ENCODE results near the gene SPNS2. TPM values are rescaled to one million over a fixed set of nuclear protein-coding genes. Genes with fewer than 3 reads are reported as not detected.
"Not testable (repeated sequence)": the region's sequence is repeated elsewhere in the genome, so short reads cannot be mapped to it uniquely, and the experiment has no call there.

SPNS2 gene
- total RNA-seq, 1 donor: under 0.01 TPM

DNA sequence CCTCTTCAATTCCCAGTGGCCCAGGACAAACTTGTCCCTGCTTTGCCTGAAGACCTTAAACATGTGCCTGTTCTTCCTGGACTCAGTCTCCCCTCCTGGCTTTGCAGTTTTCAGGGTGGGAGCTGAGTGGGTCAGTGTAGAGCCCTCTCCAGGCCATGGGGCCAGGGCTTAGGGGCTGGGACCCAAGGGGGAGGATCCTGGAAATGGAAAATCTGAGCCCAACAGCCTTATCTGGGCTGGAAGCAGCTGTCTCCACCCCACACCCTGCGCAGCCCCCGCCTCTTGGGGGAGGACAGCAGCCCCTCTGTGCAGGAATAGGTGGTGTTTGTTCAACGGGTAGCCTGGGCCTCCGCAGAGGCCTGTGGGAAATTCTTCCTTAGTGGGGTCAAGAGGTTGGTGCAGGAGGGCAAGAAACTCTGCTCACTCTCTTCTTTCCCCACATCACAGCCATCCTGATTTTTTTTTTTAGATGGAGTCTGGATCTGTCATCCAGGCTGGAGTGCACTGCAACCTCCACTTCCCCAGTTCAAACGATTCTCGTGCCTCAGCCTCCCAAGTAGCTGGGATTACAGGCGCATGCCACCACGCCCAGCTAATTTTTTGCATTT is 78.8 kb downstream of the SPNS2 start:
- Histone ChIP-seq H3K27ac (ENCODE audit: low read depth, low read length) (no peak overlapping the region), H2AFZ (ENCODE audit: low read length) (no peak overlapping the region), H3K27me3 (ENCODE audit: insufficient read depth, low read length) (peaks cover 6% of the 10 kb centered on the region), H3K9me3 (ENCODE audit: low read depth, low read length) (no peaks in the 10 kb centered on the region), H3K36me3 (ENCODE audit: insufficient read depth, low read length) (no peaks in the 10 kb centered on the region), H3K4me1 (ENCODE audit: insufficient read depth, low read length) (no peaks in the 10 kb centered on the region), H3K4me3 (ENCODE audit: insufficient read depth, low read length) (no peak overlapping the region), H3K79me2 (ENCODE audit: insufficient read depth, low read length) (no peaks in the 10 kb centered on the region), H3K4me2 (ENCODE audit: insufficient read depth, low read length) (no peak overlapping the region), H4K20me1 (ENCODE audit: insufficient read depth, low read length) (no peaks in the 10 kb centered on the region)
- TF ChIP-seq, protein P1, sequence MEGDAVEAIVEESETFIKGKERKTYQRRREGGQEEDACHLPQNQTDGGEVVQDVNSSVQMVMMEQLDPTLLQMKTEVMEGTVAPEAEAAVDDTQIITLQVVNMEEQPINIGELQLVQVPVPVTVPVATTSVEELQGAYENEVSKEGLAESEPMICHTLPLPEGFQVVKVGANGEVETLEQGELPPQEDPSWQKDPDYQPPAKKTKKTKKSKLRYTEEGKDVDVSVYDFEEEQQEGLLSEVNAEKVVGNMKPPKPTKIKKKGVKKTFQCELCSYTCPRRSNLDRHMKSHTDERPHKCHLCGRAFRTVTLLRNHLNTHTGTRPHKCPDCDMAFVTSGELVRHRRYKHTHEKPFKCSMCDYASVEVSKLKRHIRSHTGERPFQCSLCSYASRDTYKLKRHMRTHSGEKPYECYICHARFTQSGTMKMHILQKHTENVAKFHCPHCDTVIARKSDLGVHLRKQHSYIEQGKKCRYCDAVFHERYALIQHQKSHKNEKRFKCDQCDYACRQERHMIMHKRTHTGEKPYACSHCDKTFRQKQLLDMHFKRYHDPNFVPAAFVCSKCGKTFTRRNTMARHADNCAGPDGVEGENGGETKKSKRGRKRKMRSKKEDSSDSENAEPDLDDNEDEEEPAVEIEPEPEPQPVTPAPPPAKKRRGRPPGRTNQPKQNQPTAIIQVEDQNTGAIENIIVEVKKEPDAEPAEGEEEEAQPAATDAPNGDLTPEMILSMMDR (IDR thresholded peaks at IDR 0.05; ENCODE audit: extremely low read depth, low read depth, low read length): no peak
- DNase-seq (ENCODE audit: insufficient read length, low spot score, missing footprints): no peak

DNA sequence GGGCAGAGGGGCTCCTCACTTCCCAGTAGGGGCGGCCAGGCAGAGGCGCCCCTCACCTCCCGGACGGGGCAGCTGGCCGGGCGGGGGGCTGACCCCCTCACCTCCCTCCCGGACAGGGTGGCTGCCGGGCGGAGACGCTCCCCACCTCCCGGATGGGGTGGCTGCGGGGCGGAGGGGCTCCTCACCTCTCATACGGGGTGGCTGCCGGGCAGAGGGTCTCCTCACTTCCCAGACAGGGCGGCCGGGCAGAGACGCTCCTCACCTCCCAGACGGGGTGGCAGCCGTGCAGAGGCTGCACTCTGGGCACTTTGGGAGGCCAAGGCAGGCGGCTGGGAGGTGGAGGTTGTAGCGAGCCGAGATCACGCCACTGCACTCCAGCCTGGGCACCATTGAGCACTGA is 79.7 kb downstream of the SPNS2 start:
- not testable (repeated sequence) for H3K79me2 ChIP-seq (ENCODE audit: insufficient read depth, low read length)
- peaks cover 15% of the 10 kb centered on the region for H3K27me3 ChIP-seq (ENCODE audit: insufficient read depth, low read length)

DNA sequence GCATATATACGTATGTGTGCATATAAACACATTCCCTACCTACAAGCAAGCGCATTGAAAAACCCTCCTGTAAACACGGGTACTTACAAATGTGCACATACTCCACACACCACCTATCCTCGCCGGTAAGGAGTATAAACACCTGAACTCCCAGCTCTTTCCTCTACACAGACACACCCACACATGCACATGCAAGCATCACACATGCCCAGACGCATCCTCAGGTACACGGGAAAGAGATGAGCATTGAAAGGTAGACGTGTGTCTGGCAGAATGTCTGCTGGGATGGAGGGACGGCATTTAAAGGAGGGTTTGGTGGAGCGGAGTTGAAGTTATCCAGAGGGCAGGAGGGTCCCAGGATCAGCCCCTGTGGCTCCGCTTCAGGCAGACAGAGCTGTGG is 81.0 kb downstream of the SPNS2 start:
- Histone ChIP-seq H3K36me3 (ENCODE audit: insufficient read depth, low read length) (no peaks in the 10 kb centered on the region), H3K4me2 (ENCODE audit: insufficient read depth, low read length) (no peak overlapping the region), H3K79me2 (ENCODE audit: insufficient read depth, low read length) (no peaks in the 10 kb centered on the region), H3K4me3 (ENCODE audit: insufficient read depth, low read length) (no peak overlapping the region), H3K4me1 (ENCODE audit: insufficient read depth, low read length) (no peaks in the 10 kb centered on the region), H3K9me3 (ENCODE audit: low read depth, low read length) (no peaks in the 10 kb centered on the region), H4K20me1 (ENCODE audit: insufficient read depth, low read length) (no peaks in the 10 kb centered on the region), H3K27me3 (ENCODE audit: insufficient read depth, low read length) (peaks cover 24% of the 10 kb centered on the region), H3K27ac (ENCODE audit: low read depth, low read length) (no peak overlapping the region), H2AFZ (ENCODE audit: low read length) (no peak overlapping the region)
- DNase-seq (ENCODE audit: insufficient read length, low spot score, missing footprints): no peak
- TF ChIP-seq, protein P1 (IDR thresholded peaks at IDR 0.05; ENCODE audit: extremely low read depth, low read depth, low read length): no peak

More for the DNA sequence above, 79.7 kb downstream of the SPNS2 start:
- not testable (repeated sequence) for H3K27ac ChIP-seq (ENCODE audit: low read depth, low read length); H3K4me2 ChIP-seq (ENCODE audit: insufficient read depth, low read length); H4K20me1 ChIP-seq (ENCODE audit: insufficient read depth, low read length); H3K4me3 ChIP-seq (ENCODE audit: insufficient read depth, low read length); H3K36me3 ChIP-seq (ENCODE audit: insufficient read depth, low read length); DNase-seq (ENCODE audit: insufficient read length, low spot score, missing footprints); H2AFZ ChIP-seq (ENCODE audit: low read length); H3K4me1 ChIP-seq (ENCODE audit: insufficient read depth, low read length); H3K9me3 ChIP-seq (ENCODE audit: low read depth, low read length)

DNA sequence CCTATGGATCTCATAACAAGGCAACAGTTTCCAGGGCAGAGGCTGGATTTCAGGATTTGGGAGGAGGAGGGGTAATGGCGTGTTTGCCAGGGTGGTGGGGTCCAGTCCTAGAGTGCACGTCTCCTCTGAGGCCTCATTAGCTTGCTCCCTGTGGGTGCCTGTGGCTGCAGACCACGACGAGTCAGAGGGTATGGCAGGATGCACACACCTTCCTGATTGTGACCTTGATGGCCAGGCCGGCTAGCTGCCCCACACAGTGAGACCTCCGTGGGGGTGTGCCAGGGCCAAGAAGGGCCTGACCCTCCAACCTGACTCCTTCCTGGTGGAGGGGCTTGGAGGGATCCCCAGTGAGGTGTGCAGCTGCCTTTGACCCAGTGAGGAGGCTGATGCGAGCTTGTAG is 81.6 kb downstream of the SPNS2 start:
- Histone ChIP-seq H3K9me3 (ENCODE audit: low read depth, low read length) (no peaks in the 10 kb centered on the region), H3K4me2 (ENCODE audit: insufficient read depth, low read length) (no peak overlapping the region), H2AFZ (ENCODE audit: low read length) (no peak overlapping the region), H3K4me1 (ENCODE audit: insufficient read depth, low read length) (no peaks in the 10 kb centered on the region), H3K27me3 (ENCODE audit: insufficient read depth, low read length) (peaks cover 28% of the 10 kb centered on the region), H3K4me3 (ENCODE audit: insufficient read depth, low read length) (no peak overlapping the region), H3K27ac (ENCODE audit: low read depth, low read length) (no peak overlapping the region), H3K36me3 (ENCODE audit: insufficient read depth, low read length) (no peaks in the 10 kb centered on the region), H3K79me2 (ENCODE audit: insufficient read depth, low read length) (no peaks in the 10 kb centered on the region), H4K20me1 (ENCODE audit: insufficient read depth, low read length) (no peaks in the 10 kb centered on the region)
- no peak for DNase-seq (ENCODE audit: insufficient read length, low spot score, missing footprints)
- TF ChIP-seq, protein P1 (IDR thresholded peaks at IDR 0.05; ENCODE audit: extremely low read depth, low read depth, low read length): no peak
